IMR-90 (cell line): ENCODE results near the gene KRTAP10-9. TPM values are rescaled to one million over a fixed set of nuclear protein-coding genes. Genes with fewer than 3 reads are reported as not detected.

Experiments
- ATAC-seq: fragments of 200-7000 bp; cut with Tn5 transposase; 2 replicates; pipeline ENCODE4 v1.9.1; 2020; ENCODE audit warnings: low read depth, mild to moderate bottlenecking, moderate library complexity
- BruUV-seq: library from RNA; stranded (reverse); fragments of 400-500 nt; replicated peaks from 2 replicates; lab custom pipeline; 2021; lab: Mats Ljungman, UMichigan
- CTCF ChIA-PET: fragments of 300-600 bp; formaldehyde crosslinking; extraction: SDS; loops from one replicate; lab custom pipeline; 2021; ENCODE audit warnings: antibody characterized with exemption; lab: Yijun Ruan, JAX
- POLR2A ChIA-PET: fragments of 300-600 bp; sonication (Branson Sonifier 250); formaldehyde crosslinking; loops from one replicate; lab custom pipeline; 2022; ENCODE audit warnings: antibody characterized with exemption; ENCODE audit not compliant: unreplicated experiment; lab: Charles Lee
- DNase-seq: peaks from one replicate; pipeline ENCODE4 v3.0.0; 2013
- H2AFZ ChIP-seq: replicated peaks from 2 replicates; pipeline ENCODE3; 2013; ENCODE audit warnings: low read length, mild to moderate bottlenecking; ENCODE audit not compliant: poor library complexity
- H2AK5ac ChIP-seq: 2 replicates; pipeline ENCODE4 v1.6.1; 2013; ENCODE audit warnings: low read depth, low read length, inconsistent platforms
- H2AK9ac ChIP-seq: replicated peaks from 2 replicates; pipeline ENCODE3; 2013; ENCODE audit warnings: mild to moderate bottlenecking, low read depth, low read length, moderate library complexity; ENCODE audit not compliant: poor library complexity
- H2BK120ac ChIP-seq: 2 replicates; pipeline ENCODE4 v1.6.1; 2013; ENCODE audit warnings: low read depth, low read length, inconsistent platforms
- H2BK15ac ChIP-seq: 3 replicates; pipeline ENCODE4 v1.6.1; 2013; ENCODE audit warnings: low read depth, low read length, inconsistent platforms
- H2BK20ac ChIP-seq: 2 replicates; pipeline ENCODE4 v1.6.1; 2013; ENCODE audit warnings: low read depth, mild to moderate bottlenecking, inconsistent platforms, low read length, moderate library complexity
- H2BK5ac ChIP-seq: 2 replicates; pipeline ENCODE4 v1.6.1; 2013; ENCODE audit warnings: mild to moderate bottlenecking, low read depth, low read length, inconsistent platforms; ENCODE audit not compliant: poor library complexity, severe bottlenecking
- H3K14ac ChIP-seq: replicated peaks from 2 replicates; pipeline ENCODE4 v1.6.1; 2013; ENCODE audit warnings: low read depth, low read length, inconsistent platforms
- H3K18ac ChIP-seq: 2 replicates; pipeline ENCODE4 v1.6.1; 2013; ENCODE audit warnings: low read depth, low read length, control low read depth
- H3K23ac ChIP-seq: 2 replicates; pipeline ENCODE4 v1.6.1; 2013; ENCODE audit warnings: low read depth, low read length, inconsistent platforms
- H3K27ac ChIP-seq: 2 replicates; pipeline ENCODE4 v1.5.1; 2013; ENCODE audit warnings: mild to moderate bottlenecking, control low read depth, low read length; ENCODE audit not compliant: insufficient read depth
- H3K27me3 ChIP-seq: 2 replicates; pipeline ENCODE4 v1.6.1; 2013; ENCODE audit warnings: low read length; ENCODE audit not compliant: control insufficient read depth, insufficient read depth
- H3K36me3 ChIP-seq: 2 replicates; pipeline ENCODE4 v1.6.1; 2013; ENCODE audit warnings: low read length, mixed read lengths; ENCODE audit not compliant: control insufficient read depth, insufficient read depth
- H3K4ac ChIP-seq: 2 replicates; pipeline ENCODE4 v1.6.1; 2013; ENCODE audit warnings: low read depth, low read length, inconsistent platforms
- H3K4me1 ChIP-seq: 2 replicates; pipeline ENCODE4 v1.6.1; 2013; ENCODE audit warnings: low read length, mixed read lengths; ENCODE audit not compliant: control insufficient read depth, insufficient read depth
- H3K4me2 ChIP-seq: 2 replicates; pipeline ENCODE4 v1.6.1; 2013; ENCODE audit warnings: low read depth, mild to moderate bottlenecking, control low read depth, low read length, moderate library complexity
- H3K4me3 ChIP-seq: 2 replicates; pipeline ENCODE4 v1.5.1; 2013; ENCODE audit warnings: low read depth, mild to moderate bottlenecking, control low read depth, low read length, moderate library complexity; ENCODE audit not compliant: insufficient read depth
- H3K56ac ChIP-seq: 2 replicates; pipeline ENCODE4 v1.6.1; 2013; ENCODE audit warnings: low read length, inconsistent platforms; ENCODE audit not compliant: insufficient read depth; ENCODE audit errors: extremely low read depth
- H3K79me1 ChIP-seq, 2 experiments: 2 replicates each; pipeline ENCODE4 v1.6.1; 2013; ENCODE audit warnings: low read length in 2 of 2, inconsistent platforms in 1 of 2, low read depth in 1 of 2
- H3K9ac ChIP-seq: 2 replicates; pipeline ENCODE4 v1.6.1; 2013; ENCODE audit warnings: low read depth, low read length, control low read depth
- H3K9me1 ChIP-seq: 2 replicates; pipeline ENCODE4 v1.6.1; 2013; ENCODE audit warnings: low read length, inconsistent platforms; ENCODE audit not compliant: insufficient read depth
- H3K9me3 ChIP-seq: 2 replicates; pipeline ENCODE4 v1.6.1; 2013; ENCODE audit warnings: low read length; ENCODE audit not compliant: control insufficient read depth, insufficient read depth
- H4K20me1 ChIP-seq: 2 replicates; pipeline ENCODE4 v1.6.1; 2013; ENCODE audit warnings: low read length, inconsistent platforms; ENCODE audit not compliant: insufficient read depth
- H4K5ac ChIP-seq: 2 replicates; pipeline ENCODE4 v1.6.1; 2013; ENCODE audit warnings: mild to moderate bottlenecking, low read depth, low read length, control low read depth
- H4K8ac ChIP-seq, 2 experiments: 2 replicates each; pipeline ENCODE4 v1.6.1; 2013; ENCODE audit warnings: low read depth in 2 of 2, low read length in 2 of 2, control low read depth in 1 of 2, inconsistent platforms in 1 of 2
- H4K91ac ChIP-seq: 2 replicates; pipeline ENCODE4 v1.6.1; 2013; ENCODE audit warnings: low read depth, low read length, inconsistent platforms; ENCODE audit not compliant: insufficient read depth
- BHLHE40 ChIP-seq: fragments of 150-350 bp; IDR thresholded peaks from 2 replicates; pipeline ENCODE4 v1.6.1; 2016; ENCODE audit warnings: mild to moderate bottlenecking, low read depth, low read length
- CTCF ChIP-seq: conservative IDR thresholded peaks from 2 replicates; pipeline ENCODE4 v1.5.1; 2012; ENCODE audit warnings: mild to moderate bottlenecking, low read depth, low read length, improper control_type of control experiment
- FOS ChIP-seq: fragments of 150-350 bp; IDR thresholded peaks from 2 replicates; pipeline ENCODE4 v1.6.1; 2016; ENCODE audit warnings: low read depth, low read length
- MAZ ChIP-seq: IDR thresholded peaks from 2 replicates; pipeline ENCODE4 v1.6.1; 2012; ENCODE audit warnings: low read depth, mild to moderate bottlenecking, low read length, improper control_type of control experiment, moderate library complexity, borderline replicate concordance
- MXI1 ChIP-seq: IDR thresholded peaks from 2 replicates; pipeline ENCODE4 v1.6.1; 2012; ENCODE audit warnings: low read depth, mild to moderate bottlenecking, low read length, moderate library complexity, borderline replicate concordance
- NFE2L2 ChIP-seq: fragments of 150-350 bp; IDR thresholded peaks from 2 replicates; pipeline ENCODE4 v1.6.1; 2016; ENCODE audit warnings: low read depth, mild to moderate bottlenecking, low read length
- RAD21 ChIP-seq: IDR thresholded peaks from 2 replicates; pipeline ENCODE4 v1.6.1; 2012; ENCODE audit warnings: low read length, improper control_type of control experiment
- RCOR1 ChIP-seq: IDR thresholded peaks from 2 replicates; pipeline ENCODE4 v1.6.1; 2012; ENCODE audit warnings: mild to moderate bottlenecking, low read length, improper control_type of control experiment; ENCODE audit not compliant: insufficient replicate concordance
- RFX5 ChIP-seq: IDR thresholded peaks from 2 replicates; pipeline ENCODE4 v1.8.0; 2012; ENCODE audit warnings: low read depth, mild to moderate bottlenecking, low read length, moderate library complexity
- WGBS, 2 experiments: methylation state at CpG; one replicate each; pipeline versions ENCODE4 v1.1.5 to v1.1.7; 2013; ENCODE audit warnings: missing lambda C conversion rate in 2 of 2; ENCODE audit not compliant: insufficient read length in 1 of 2; ENCODE audit errors: extremely low coverage in 2 of 2; 5-methylcytosine and 5-hydroxymethylcytosine counted together
- dilution Hi-C: fragments of 300-500 bp; cut with HindIII; formaldehyde crosslinking; loops from one replicate; pipeline ENCODE4 v1.14.3; 2018; ENCODE audit warnings: low sequenced_read_pairs; ENCODE audit not compliant: unreplicated experiment
- in situ Hi-C: fragments of 300-500 bp; cut with MboI; formaldehyde crosslinking; loops from 3 replicates; pipeline ENCODE4 v1.14.3; 2019; ENCODE audit warnings: low sequenced_read_pairs, inconsistent platforms, mixed read lengths
- intact Hi-C: fragments of 100-400 bp; cut with micrococcal nuclease; formaldehyde crosslinking; loops from 2 replicates; pipeline ENCODE4 v1.10.0; 2022
- polyA plus RNA-seq, 3 experiments: library from polyadenylated mRNA; depleted of rRNA; stranded (reverse); fragments of >200 nt; gene quantifications; 2 replicates each; pipeline ENCODE4 v1.2.3, GENCODE V29; 2012; ENCODE audit warnings: low replicate concordance in 1 of 3
- total RNA-seq: library from RNA; depleted of rRNA; stranded (reverse); fragments of >200 nt; gene quantifications from 2 replicates; pipeline ENCODE4 v1.2.3, GENCODE V29; 2012

KRTAP10-9 gene
- total and polyA plus RNA-seq, 2 of the 4 experiments (the other 2 are of a cell fraction) = not detected

- Histone ChIP-seq H4K91ac (no peak overlapping the region), H2BK120ac (no peak overlapping the region), H2BK5ac (no peak overlapping the region), H3K9ac (no peak overlapping the region), H2AK5ac (no peak overlapping the region), H2BK20ac (no peak overlapping the region), H3K79me1 (no peaks in the 10 kb centered on the region), H4K8ac (no peak overlapping the region), H2AK9ac (no peak overlapping the region), H3K23ac (no peak overlapping the region), H3K4me1 (no peaks in the 10 kb centered on the region), H3K18ac (no peak overlapping the region), H3K4me2 (no peak overlapping the region), H4K5ac (no peak overlapping the region), H3K14ac (no peak overlapping the region), H3K9me1 (no peaks in the 10 kb centered on the region), H3K56ac (no peak overlapping the region), H3K4ac (no peak overlapping the region), H2BK15ac (no peak overlapping the region), H4K20me1 (no peaks in the 10 kb centered on the region), H3K27ac (no peak overlapping the region), H3K9me3 (peaks cover 13% of the 10 kb centered on the region), H2AFZ (no peak overlapping the region), H3K27me3 (peaks cover 3% of the 10 kb centered on the region; the same call in 1 of the 2 replicates), H3K36me3 (no peaks in the 10 kb centered on the region), H3K4me3 (no peak overlapping the region)
- intact Hi-C loops (no loop called here), dilution Hi-C loops (no loop called here), in situ Hi-C loops (no loop called here)
- DNase-seq (no peak), ATAC-seq (no peak)
- TF ChIP-seq RFX5 (no peak), BHLHE40 (no peak), FOS (no peak), CTCF (no peak), MXI1 (no peak), NFE2L2 (no peak), RCOR1 (no peak), MAZ (no peak), RAD21 (no peak)
- WGBS, 2 experiments = 75% methylated on average over 11 of the region's 26 CpGs; no CpG with 5 or more reads in 1 of the 2 experiments
- POLR2A ChIA-PET = no interaction called here
- BruUV-seq = no TSS peak
- CTCF ChIA-PET = no interaction called here
Observed at GRCh38 chr21:44613386-44614155, 13.3 kb upstream of the KRTAP10-9 start.
